ENCODE results near the gene FUCA2. TPM values are rescaled to one million over a fixed set of nuclear protein-coding genes. Genes with fewer than 3 reads are reported as not detected.
"Not testable (repeated sequence)": the region's sequence is repeated elsewhere in the genome, so short reads cannot be mapped to it uniquely, and the experiment has no call there.

FUCA2 gene
- total RNA-seq, 1 experiment from 2014 or later = 53.8 TPM

- no peak for DNase-seq (ENCODE audit: low spot score)
Observed at GRCh38 chr6:143504369-143504768, 7.2 kb downstream of the FUCA2 start.

- DNase-seq (ENCODE audit: low spot score) = no peak
Observed at GRCh38 chr6:143501851-143502250, 9.7 kb downstream of the FUCA2 start.

GRCh38 chr6:143498428-143498827 is 13.1 kb downstream of the FUCA2 start:
- no peak for DNase-seq (ENCODE audit: low spot score)

GRCh38 chr6:143496974-143497373 is 14.5 kb downstream of the FUCA2 start:
- DNase-seq (ENCODE audit: low spot score) = no peak

- DNase-seq (ENCODE audit: low spot score) = no peak
Observed at GRCh38 chr6:143490775-143491174, 20.7 kb downstream of the FUCA2 start.

GRCh38 chr6:143490244-143490643 is 21.3 kb downstream of the FUCA2 start:
- DNase-seq (ENCODE audit: low spot score) = no peak

GRCh38 chr6:143486752-143487151 is 24.8 kb downstream of the FUCA2 start:
- DNase-seq (ENCODE audit: low spot score) = no peak

- DNase-seq (ENCODE audit: low spot score) = no peak
Observed at GRCh38 chr6:143485967-143486366, 25.6 kb downstream of the FUCA2 start.

GRCh38 chr6:143482593-143482992 is 28.9 kb downstream of the FUCA2 start:
- no peak for DNase-seq (ENCODE audit: low spot score)

GRCh38 chr6:143478479-143479062 is 32.9 kb downstream of the FUCA2 start:
- DNase-seq (ENCODE audit: low spot score) = no peak

GRCh38 chr6:143476545-143476944 is 35.0 kb downstream of the FUCA2 start:
- DNase-seq (ENCODE audit: low spot score) = no peak

- DNase-seq (ENCODE audit: low spot score) = no peak
Observed at GRCh38 chr6:143471822-143472221, 39.7 kb downstream of the FUCA2 start.

GRCh38 chr6:143468823-143469222 is 42.7 kb downstream of the FUCA2 start:
- DNase-seq (ENCODE audit: low spot score) = not testable (repeated sequence)

- DNase-seq (ENCODE audit: low spot score) = no peak
Observed at GRCh38 chr6:143468026-143468425, 43.5 kb downstream of the FUCA2 start.

GRCh38 chr6:143465546-143465945 is 46.0 kb downstream of the FUCA2 start:
- no peak for DNase-seq (ENCODE audit: low spot score)

- DNase-seq (ENCODE audit: low spot score) = peak; percentile 48
Observed at GRCh38 chr6:143457563-143458359, 53.8 kb downstream of the FUCA2 start.

GRCh38 chr6:143451531-143451930 is 60.0 kb downstream of the FUCA2 start:
- DNase-seq (ENCODE audit: low spot score) = no peak

GRCh38 chr6:143450453-143451371 is 60.8 kb downstream of the FUCA2 start, which contains the start of the genes ADAT2 and PEX3:
Gene ADAT2 (minus strand): TSS chr6:143450695. CDS start chr6:143450658, 37 bp downstream.
Gene PEX3 (plus strand): TSS chr6:143450805. CDS start chr6:143451043, 238 bp downstream.
- peak; percentile 91 for DNase-seq (ENCODE audit: low spot score)

- DNase-seq (ENCODE audit: low spot score) = peak; percentile 59
Observed at GRCh38 chr6:143449714-143450452, 61.6 kb downstream of the FUCA2 start.

- no peak for DNase-seq (ENCODE audit: low spot score)
Observed at GRCh38 chr6:143449082-143449713, 62.3 kb downstream of the FUCA2 start.

- DNase-seq (ENCODE audit: low spot score) = not testable (repeated sequence)
Observed at GRCh38 chr6:143447865-143448264, 63.7 kb downstream of the FUCA2 start.

Data from HT-29 (cell line).